Naive thymus-derived CD8-positive, alpha-beta T cell (primary cell): ENCODE data around the gene DCLK1. TPM values are rescaled to one million over a fixed set of nuclear protein-coding genes. Genes with fewer than 3 reads are reported as not detected.

ENCODE experiments used
- ATAC-seq, 2 donors: fragments of 150-1000 bp; cut with Tn5 transposase in 1 of 2; sonication (Bioruptor Pico), chemical (Tn5 transposase) in 1 of 2; 1 replicate in 1 of 2; 2 replicates in 1 of 2; pipeline ENCODE4 v1.10.0; 2021; ENCODE audit warnings: mild to moderate bottlenecking in 2 of 2, moderate library complexity in 2 of 2
- POLR2A ChIA-PET: fragments of 350-600 bp; sonication (Branson Sonifier 250); formaldehyde crosslinking; loops from one replicate; lab custom pipeline; 2021; ENCODE audit warnings: antibody characterized with exemption; lab: Charles Lee
- DNase-seq, 10 donors: peaks; one replicate each; pipeline versions ENCODE4 v3.0.0 to v3.0.0-alpha.2; 2020 to 2022
- H3K27ac Mint-ChIP-seq, 10 donors: one replicate each; pipeline ENCODE4 v1.8.0; 2020 to 2022; ENCODE audit warnings: mild to moderate bottlenecking in 10 of 10, mixed read lengths in 10 of 10, moderate library complexity in 4 of 10, inconsistent platforms in 1 of 10
- H3K27me3 Mint-ChIP-seq, 5 donors: one replicate each; pipeline ENCODE4 v1.8.0; 2021 to 2022; ENCODE audit warnings: mixed read lengths in 5 of 5
- H3K36me3 Mint-ChIP-seq, 3 donors: one replicate each; pipeline ENCODE4 v1.8.0; 2020 to 2022; ENCODE audit warnings: mixed read lengths in 3 of 3, mild to moderate bottlenecking in 2 of 3, inconsistent platforms in 1 of 3
- H3K4me1 Mint-ChIP-seq, 4 donors: one replicate each; pipeline ENCODE4 v1.8.0; 2021 to 2022; ENCODE audit warnings: mixed read lengths in 4 of 4
- H3K4me3 Mint-ChIP-seq, 10 donors: one replicate each; pipeline ENCODE4 v1.8.0; 2020 to 2022; ENCODE audit warnings: mild to moderate bottlenecking in 10 of 10, mixed read lengths in 10 of 10, moderate library complexity in 6 of 10, inconsistent platforms in 1 of 10
- H3K9me3 Mint-ChIP-seq, 9 donors: one replicate each; pipeline ENCODE4 v1.8.0; 2020 to 2022; ENCODE audit warnings: mixed read lengths in 9 of 9, mild to moderate bottlenecking in 3 of 9, inconsistent platforms in 1 of 9, moderate library complexity in 1 of 9
- polyA plus RNA-seq, 3 donors: library from polyadenylated mRNA; unstranded; fragments of 300-500 nt; fragmentation: Illumina TruSeq; gene quantifications; one replicate each; pipeline ENCODE4 v1.2.3, GENCODE V29; 2021
- total RNA-seq, 8 experiments: library from RNA in 2 of 8; stranded (reverse) in 2 of 8; gene quantifications; one replicate each; pipeline ENCODE4 v1.2.3 and lab custom pipeline; 2021 to 2026

DCLK1 gene
- not detected for total RNA-seq
- not detected for polyA plus RNA-seq
- 0 to 0.26 (median 0) reads per million in 6 experiments for total RNA-seq (lab: John Stamatoyannopoulos, UW)

DNA sequence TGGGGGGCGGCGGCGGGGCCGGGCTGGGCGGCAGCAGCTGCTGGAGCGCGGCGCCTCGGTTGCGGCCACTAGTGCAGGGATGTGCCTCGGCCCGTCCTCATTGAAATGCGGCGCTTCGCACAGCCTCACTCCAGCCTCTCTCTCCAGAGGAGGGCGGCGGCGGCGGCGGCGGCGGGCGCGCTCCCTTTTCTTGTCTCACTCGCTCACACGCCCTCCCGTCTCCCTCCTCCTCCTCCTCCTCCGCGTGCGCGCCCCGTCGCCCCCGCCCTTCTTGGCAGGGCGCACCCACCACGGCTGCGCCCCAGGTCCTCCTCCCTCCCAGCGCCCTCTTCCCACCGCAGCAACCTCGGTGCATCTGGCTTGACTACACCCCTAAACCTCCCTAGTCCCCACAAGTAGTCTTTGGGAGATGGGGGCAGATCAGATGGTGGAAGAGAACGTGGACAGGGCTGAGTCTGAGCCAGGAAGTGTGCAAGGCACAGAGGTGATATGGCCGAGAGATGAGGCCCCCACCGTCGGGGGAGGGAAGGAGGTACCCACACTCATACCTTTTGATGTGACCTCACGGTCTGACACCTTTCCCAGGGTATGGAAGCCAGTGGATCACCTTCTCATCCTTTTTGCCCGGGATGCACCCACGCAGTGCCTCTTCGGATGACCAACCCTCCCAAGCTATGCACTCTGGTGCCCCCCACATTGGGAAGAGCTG lies at the start of gene DCLK1:
Gene DCLK1, minus strand, starts transcription at position 161 of the 709 bp plus-strand sequence.
- Mint-ChIP-seq H3K9me3 (peaks cover 0 to 17% (median 3%) of the 10 kb centered on the region in 9 donors), H3K27me3 (peaks cover 18 to 69% (median 50%) of the 10 kb centered on the region in 5 donors), H3K27ac (no peak within 1 kb of the TSS), H3K4me1 (peaks cover 0 to 4% (median 0%) of the 10 kb centered on the region in 4 donors), H3K4me3 (no peak within 1 kb of the TSS), H3K36me3 (peaks cover 0 to 11% (median 0%) of the 10 kb centered on the region in 3 donors)
- ATAC-seq: no peak
- DNase-seq: no peak
- POLR2A ChIA-PET: no interaction called here

- peaks cover 0 to 3% (median 0%) of the 10 kb centered on the region in 5 donors for H3K27me3 Mint-ChIP-seq
- no peaks in the 10 kb centered on the region for H3K4me1 Mint-ChIP-seq
- no peak overlapping the region for H3K27ac Mint-ChIP-seq
These were observed 44.4 kb upstream of the DCLK1 start for GRCh38 chr13:36175621-36176020.

DNA sequence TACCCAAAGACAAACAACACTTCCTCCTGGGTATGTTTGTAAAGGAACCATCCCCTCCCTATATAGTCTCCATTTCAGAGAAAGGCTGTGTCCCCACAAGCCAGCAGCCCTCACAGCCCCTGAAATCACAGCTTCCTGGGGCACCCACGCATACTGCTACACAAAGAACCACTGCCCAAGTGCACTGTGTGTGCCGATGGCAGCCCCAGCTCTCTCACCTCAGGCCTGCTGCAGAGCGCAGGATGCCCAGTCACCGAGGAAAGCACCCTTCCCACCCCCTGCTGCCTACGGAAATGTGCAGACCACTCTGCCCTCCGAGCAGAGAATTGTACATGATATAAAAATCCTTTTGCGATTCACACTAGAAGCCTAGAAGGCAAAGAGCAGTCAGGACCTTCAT lies 43.7 kb upstream of the DCLK1 start:
- Mint-ChIP-seq H3K4me1 (no peaks in the 10 kb centered on the region), H3K27ac (no peak overlapping the region), H3K36me3 (no peaks in the 10 kb centered on the region), H3K27me3 (peaks cover 0 to 3% (median 0%) of the 10 kb centered on the region in 5 donors), H3K4me3 (no peak overlapping the region), H3K9me3 (peaks cover 0 to 10% (median 0%) of the 10 kb centered on the region in 9 donors)
- ATAC-seq (no peak), DNase-seq (no peak)
- POLR2A ChIA-PET: no interaction called here

More at GRCh38 chr13:36175621-36176020, 44.4 kb upstream of the DCLK1 start:
- Mint-ChIP-seq H3K4me3 (no peak overlapping the region), H3K36me3 (no peaks in the 10 kb centered on the region), H3K9me3 (peaks cover 0 to 12% (median 0%) of the 10 kb centered on the region in 9 donors)
- DNase-seq (no peak), ATAC-seq (no peak)
- POLR2A ChIA-PET: no interaction called here

GRCh38 chr13:36173571-36174322 lies 42.6 kb upstream of the DCLK1 start:
- no peaks in the 10 kb centered on the region for H3K4me1 Mint-ChIP-seq
- no peak for ATAC-seq
- DNase-seq: no peak
- H3K4me3 Mint-ChIP-seq: no peak overlapping the region
- peaks cover 0 to 4% (median 0%) of the 10 kb centered on the region in 5 donors for H3K27me3 Mint-ChIP-seq
- no peaks in the 10 kb centered on the region for H3K36me3 Mint-ChIP-seq
- POLR2A ChIA-PET: no interaction called here
- no peak overlapping the region for H3K27ac Mint-ChIP-seq
- peaks cover 0 to 4% (median 0%) of the 10 kb centered on the region in 9 donors for H3K9me3 Mint-ChIP-seq

DNA sequence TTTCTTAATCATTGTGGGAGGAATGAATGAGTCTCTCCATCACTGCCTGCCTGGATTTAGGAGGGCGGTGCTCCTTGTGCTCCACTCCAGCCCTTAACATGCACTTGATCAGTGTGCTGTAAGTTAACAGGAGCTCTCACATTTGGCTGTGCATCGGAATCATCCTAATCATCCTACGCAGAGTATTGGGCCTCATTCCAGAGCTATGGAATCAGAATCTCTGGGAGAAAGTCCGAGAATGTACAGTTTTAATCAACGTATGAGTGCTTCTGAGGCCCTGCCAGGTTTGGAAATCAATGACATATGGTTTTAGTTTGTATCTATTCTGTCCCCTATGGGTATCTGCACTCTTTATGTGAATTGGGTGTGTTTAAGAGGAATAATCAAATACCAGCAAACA lies 34.9 kb upstream of the DCLK1 start:
- no peak for ATAC-seq
- Mint-ChIP-seq H3K27ac (no peak overlapping the region), H3K36me3 (no peaks in the 10 kb centered on the region), H3K4me3 (no peak overlapping the region), H3K4me1 (no peaks in the 10 kb centered on the region), H3K27me3 (peaks cover 0 to 11% (median 3%) of the 10 kb centered on the region in 5 donors), H3K9me3 (peaks cover 0 to 3% (median 0%) of the 10 kb centered on the region in 9 donors)
- POLR2A ChIA-PET: no interaction called here
- DNase-seq: no peak

DNA sequence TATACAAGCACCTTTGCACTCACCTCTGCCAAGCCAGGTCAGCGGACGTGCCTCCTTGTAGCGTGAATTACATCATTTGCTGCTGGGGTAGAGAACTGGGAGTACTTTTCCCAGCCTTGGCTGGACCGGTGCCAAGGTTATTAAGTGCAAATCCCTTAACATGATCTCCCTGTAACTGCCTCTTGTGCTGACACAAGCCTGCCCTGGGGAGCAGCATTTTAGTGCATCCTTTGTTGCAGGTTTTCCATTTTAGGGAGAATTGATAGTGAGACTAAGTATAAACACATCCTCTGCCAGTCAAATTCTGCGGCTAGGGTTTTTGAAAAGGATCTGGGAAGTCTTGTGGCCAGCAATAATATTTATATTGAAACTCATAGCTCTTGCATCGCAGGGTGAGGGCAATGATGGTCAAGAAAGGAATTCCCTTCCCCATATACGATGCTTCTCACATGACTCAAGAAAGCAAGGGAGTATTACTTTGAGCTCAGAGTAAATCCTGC lies 32.7 kb upstream of the DCLK1 start:
- Mint-ChIP-seq H3K36me3 (no peaks in the 10 kb centered on the region), H3K27me3 (peaks cover 0 to 10% (median 3%) of the 10 kb centered on the region in 5 donors), H3K4me3 (no peak overlapping the region), H3K4me1 (no peaks in the 10 kb centered on the region), H3K27ac (no peak overlapping the region), H3K9me3 (peaks cover 0 to 5% (median 2%) of the 10 kb centered on the region in 9 donors)
- no peak for ATAC-seq
- no peak for DNase-seq
- POLR2A ChIA-PET: no interaction called here

- no peak overlapping the region for H3K27ac Mint-ChIP-seq
- DNase-seq (no peak), ATAC-seq (no peak)
- no peaks in the 10 kb centered on the region for H3K4me1 Mint-ChIP-seq
- H3K36me3 Mint-ChIP-seq: no peaks in the 10 kb centered on the region
- no peak overlapping the region for H3K4me3 Mint-ChIP-seq
- peaks cover 0 to 5% (median 2%) of the 10 kb centered on the region in 9 donors for H3K9me3 Mint-ChIP-seq
- POLR2A ChIA-PET: no interaction called here
- peaks cover 0 to 10% (median 2%) of the 10 kb centered on the region in 5 donors for H3K27me3 Mint-ChIP-seq
These were observed 32.1 kb upstream of the DCLK1 start for GRCh38 chr13:36163286-36163685.

- no peak for ATAC-seq
- Mint-ChIP-seq H3K36me3 (no peaks in the 10 kb centered on the region), H3K27ac (peak overlapping the region in 1 of 10 donors; percentile 38), H3K4me3 (no peak overlapping the region), H3K4me1 (no peaks in the 10 kb centered on the region), H3K27me3 (peaks cover 5 to 17% (median 8%) of the 10 kb centered on the region in 5 donors), H3K9me3 (peaks cover 0 to 11% (median 3%) of the 10 kb centered on the region in 9 donors)
- no peak for DNase-seq
- POLR2A ChIA-PET: no interaction called here
These were observed 29.1 kb upstream of the DCLK1 start for GRCh38 chr13:36160297-36160696.

DNA sequence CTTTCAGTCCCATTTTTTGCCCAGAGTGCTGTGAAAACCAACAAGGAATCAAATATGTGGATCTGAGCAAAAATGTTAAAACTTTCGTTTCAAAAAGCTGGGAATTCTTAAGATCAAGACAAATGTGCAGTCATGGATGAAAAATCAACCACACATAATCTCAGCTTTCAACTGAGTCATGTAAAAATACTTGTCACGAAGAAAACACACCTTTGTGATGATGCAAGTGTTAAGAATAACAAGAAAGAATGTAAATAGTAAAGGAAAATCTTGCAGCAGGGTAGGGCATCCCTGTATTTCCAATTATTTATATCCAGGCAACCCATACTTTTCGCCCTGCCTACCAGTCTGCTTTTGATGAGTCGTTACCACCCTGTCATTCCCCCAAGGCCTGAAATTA lies 27.4 kb upstream of the DCLK1 start:
- no peak for ATAC-seq
- peaks cover 11 to 24% (median 16%) of the 10 kb centered on the region in 5 donors for H3K27me3 Mint-ChIP-seq
- H3K9me3 Mint-ChIP-seq: peaks cover 0 to 11% (median 3%) of the 10 kb centered on the region in 9 donors
- no peak for DNase-seq
- no peak overlapping the region for H3K27ac Mint-ChIP-seq
- POLR2A ChIA-PET: no interaction called here
- no peaks in the 10 kb centered on the region for H3K36me3 Mint-ChIP-seq
- H3K4me3 Mint-ChIP-seq: no peak overlapping the region
- H3K4me1 Mint-ChIP-seq: no peaks in the 10 kb centered on the region

DNA sequence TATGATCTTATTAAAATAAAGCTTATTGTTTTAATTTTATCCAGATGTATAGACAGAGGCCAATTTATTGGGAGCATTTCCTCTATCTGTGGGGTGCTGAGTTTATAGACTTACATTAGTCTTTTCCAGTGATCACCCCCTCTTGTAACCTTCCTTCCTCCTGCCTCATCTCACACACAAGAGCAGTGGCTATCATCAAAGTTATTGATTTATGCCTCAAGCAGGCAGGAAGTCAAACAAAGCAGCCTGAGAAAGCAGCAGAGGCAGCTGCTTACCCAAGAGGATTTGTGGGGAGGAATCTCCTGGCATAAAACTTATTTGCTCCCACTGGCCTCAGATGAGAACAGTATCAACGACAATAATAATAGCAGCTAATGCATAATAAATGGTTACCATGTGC lies 26.3 kb upstream of the DCLK1 start:
- ATAC-seq (no peak), DNase-seq (no peak)
- H3K4me3 Mint-ChIP-seq: no peak overlapping the region
- H3K9me3 Mint-ChIP-seq: peaks cover 0 to 11% (median 3%) of the 10 kb centered on the region in 9 donors
- no peaks in the 10 kb centered on the region for H3K36me3 Mint-ChIP-seq
- POLR2A ChIA-PET: no interaction called here
- H3K27me3 Mint-ChIP-seq: peaks cover 13 to 29% (median 16%) of the 10 kb centered on the region in 5 donors
- no peaks in the 10 kb centered on the region for H3K4me1 Mint-ChIP-seq
- H3K27ac Mint-ChIP-seq: no peak overlapping the region

DNA sequence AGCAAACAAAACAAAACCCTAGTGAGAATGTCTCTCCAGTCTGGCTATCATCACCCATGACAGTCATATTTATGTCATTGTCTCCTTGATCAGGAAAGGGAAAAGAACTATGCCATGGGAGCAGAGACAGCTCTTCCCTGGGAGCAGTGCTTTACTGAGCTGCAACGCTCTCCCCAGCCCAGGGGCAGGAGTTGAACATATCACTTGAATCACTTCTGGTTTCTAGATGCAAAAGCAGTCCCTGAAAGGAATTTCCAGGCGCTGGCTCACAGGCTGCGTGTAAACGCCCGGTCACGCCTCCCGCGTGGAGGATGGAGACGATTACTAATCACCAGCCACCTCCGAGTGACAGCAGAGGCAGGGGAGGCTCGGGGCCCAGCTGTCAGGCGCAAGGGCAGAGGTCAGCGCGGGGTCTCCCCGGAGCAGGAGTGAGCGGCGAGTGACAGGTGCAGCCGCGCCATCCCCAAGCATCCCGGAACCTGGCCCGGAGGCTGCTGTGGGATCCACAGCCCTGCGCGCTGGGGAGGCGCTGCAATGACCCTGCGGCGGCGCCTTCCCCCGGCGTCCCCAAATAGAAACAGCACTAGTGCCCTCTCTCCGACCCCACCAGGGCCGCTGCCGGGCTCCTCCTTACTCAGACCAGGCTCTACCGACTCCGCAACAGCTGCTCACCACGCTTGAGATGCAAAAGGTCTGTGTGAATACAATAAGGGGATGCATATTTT lies 23.5 kb upstream of the DCLK1 start:
- POLR2A ChIA-PET: no interaction called here
- no peak overlapping the region for H3K27ac Mint-ChIP-seq
- H3K9me3 Mint-ChIP-seq: peaks cover 0 to 16% (median 9%) of the 10 kb centered on the region in 9 donors
- H3K4me3 Mint-ChIP-seq: no peak overlapping the region
- H3K36me3 Mint-ChIP-seq: no peaks in the 10 kb centered on the region
- DNase-seq (no peak), ATAC-seq (no peak)
- peaks cover 10 to 29% (median 15%) of the 10 kb centered on the region in 5 donors for H3K27me3 Mint-ChIP-seq
- H3K4me1 Mint-ChIP-seq: no peaks in the 10 kb centered on the region

- Mint-ChIP-seq H3K4me1 (no peaks in the 10 kb centered on the region), H3K4me3 (no peak overlapping the region), H3K9me3 (peaks cover 4 to 21% (median 9%) of the 10 kb centered on the region in 9 donors), H3K27me3 (peaks cover 10 to 29% (median 16%) of the 10 kb centered on the region in 5 donors), H3K27ac (no peak overlapping the region), H3K36me3 (no peaks in the 10 kb centered on the region)
- DNase-seq: no peak
- POLR2A ChIA-PET: no interaction called here
- ATAC-seq: no peak
These were observed 20.4 kb upstream of the DCLK1 start for GRCh38 chr13:36151591-36151990.
